ENCODE measurements around the gene SPATA6L.

Gene SPATA6L

GRCh38 chr9:4666042-4666699 is at the start of gene SPATA6L:
Gene SPATA6L, minus strand, starts transcription at chr9:4666480. Its CDS starts 230 bp downstream, at chr9:4666250.
- DNase-seq (ENCODE audit: low read depth), result peak; percentile 70
- Histone ChIP-seq H3K27me3 (replicated peaks; ENCODE audit: control insufficient read depth, insufficient read depth, low read length) (no peaks in the 10 kb centered on the region), H3K4me1 (ENCODE audit: control insufficient read depth, insufficient read depth, low read length) (peaks cover 39% of the 10 kb centered on the region), H3K9ac (ENCODE audit: low read length) (peak within 1 kb of the TSS; percentile 67), H3K36me3 (ENCODE audit: control insufficient read depth, insufficient read depth, low read length, severe bottlenecking) (no peaks in the 10 kb centered on the region), H3K9me3 (ENCODE audit: control insufficient read depth, low read length) (no peaks in the 10 kb centered on the region), H3K4me3 (ENCODE audit: low read length) (peak within 1 kb of the TSS; percentile 80)

- Histone ChIP-seq H3K27me3 (replicated peaks; ENCODE audit: control insufficient read depth, insufficient read depth, low read length) (no peaks in the 10 kb centered on the region), H3K9me3 (ENCODE audit: control insufficient read depth, low read length) (no peaks in the 10 kb centered on the region), H3K9ac (ENCODE audit: low read length) (no peak overlapping the region), H3K4me1 (ENCODE audit: control insufficient read depth, insufficient read depth, low read length) (peaks cover 8% of the 10 kb centered on the region), H3K36me3 (ENCODE audit: control insufficient read depth, insufficient read depth, low read length, severe bottlenecking) (peaks cover 75% of the 10 kb centered on the region), H3K4me3 (ENCODE audit: low read length) (no peak overlapping the region)
- DNase-seq (ENCODE audit: low read depth), result no peak
Observed at GRCh38 chr9:4714266-4715016, 48.2 kb upstream of the SPATA6L start.

GRCh38 chr9:4713849-4714248 is 47.6 kb upstream of the SPATA6L start:
- Histone ChIP-seq H3K9ac (ENCODE audit: low read length) (no peak overlapping the region), H3K27me3 (replicated peaks; ENCODE audit: control insufficient read depth, insufficient read depth, low read length) (no peaks in the 10 kb centered on the region), H3K9me3 (ENCODE audit: control insufficient read depth, low read length) (no peaks in the 10 kb centered on the region), H3K4me1 (ENCODE audit: control insufficient read depth, insufficient read depth, low read length) (peaks cover 8% of the 10 kb centered on the region), H3K36me3 (ENCODE audit: control insufficient read depth, insufficient read depth, low read length, severe bottlenecking) (peaks cover 77% of the 10 kb centered on the region), H3K4me3 (ENCODE audit: low read length) (no peak overlapping the region)
- DNase-seq (ENCODE audit: low read depth), result no peak

GRCh38 chr9:4709380-4709779 is 43.1 kb upstream of the SPATA6L start:
- peaks cover 79% of the 10 kb centered on the region for H3K36me3 ChIP-seq (ENCODE audit: control insufficient read depth, insufficient read depth, low read length, severe bottlenecking)
- no peak overlapping the region for H3K9ac ChIP-seq (ENCODE audit: low read length)
- no peak overlapping the region for H3K4me3 ChIP-seq (ENCODE audit: low read length)
- no peaks in the 10 kb centered on the region for H3K4me1 ChIP-seq (ENCODE audit: control insufficient read depth, insufficient read depth, low read length)
- DNase-seq (ENCODE audit: low read depth), result no peak
- H3K27me3 ChIP-seq (replicated peaks; ENCODE audit: control insufficient read depth, insufficient read depth, low read length), result no peaks in the 10 kb centered on the region
- H3K9me3 ChIP-seq (ENCODE audit: control insufficient read depth, low read length), result no peaks in the 10 kb centered on the region

GRCh38 chr9:4706971-4707622 is 40.8 kb upstream of the SPATA6L start:
- H3K27me3 ChIP-seq (replicated peaks; ENCODE audit: control insufficient read depth, insufficient read depth, low read length), result no peaks in the 10 kb centered on the region
- no peaks in the 10 kb centered on the region for H3K9me3 ChIP-seq (ENCODE audit: control insufficient read depth, low read length)
- DNase-seq (ENCODE audit: low read depth), result no peak
- H3K9ac ChIP-seq (ENCODE audit: low read length), result no peak overlapping the region
- H3K36me3 ChIP-seq (ENCODE audit: control insufficient read depth, insufficient read depth, low read length, severe bottlenecking), result peaks cover 86% of the 10 kb centered on the region
- H3K4me3 ChIP-seq (ENCODE audit: low read length), result no peak overlapping the region
- no peaks in the 10 kb centered on the region for H3K4me1 ChIP-seq (ENCODE audit: control insufficient read depth, insufficient read depth, low read length)

GRCh38 chr9:4706021-4706420 is 39.7 kb upstream of the SPATA6L start:
- Histone ChIP-seq H3K4me1 (ENCODE audit: control insufficient read depth, insufficient read depth, low read length) (no peaks in the 10 kb centered on the region), H3K4me3 (ENCODE audit: low read length) (no peak overlapping the region), H3K9ac (ENCODE audit: low read length) (no peak overlapping the region), H3K36me3 (ENCODE audit: control insufficient read depth, insufficient read depth, low read length, severe bottlenecking) (peaks cover 86% of the 10 kb centered on the region), H3K9me3 (ENCODE audit: control insufficient read depth, low read length) (no peaks in the 10 kb centered on the region), H3K27me3 (replicated peaks; ENCODE audit: control insufficient read depth, insufficient read depth, low read length) (no peaks in the 10 kb centered on the region)
- no peak for DNase-seq (ENCODE audit: low read depth)

- H3K4me3 ChIP-seq (ENCODE audit: low read length), result no peak overlapping the region
- peaks cover 85% of the 10 kb centered on the region for H3K36me3 ChIP-seq (ENCODE audit: control insufficient read depth, insufficient read depth, low read length, severe bottlenecking)
- H3K9me3 ChIP-seq (ENCODE audit: control insufficient read depth, low read length), result no peaks in the 10 kb centered on the region
Observed at GRCh38 chr9:4704129-4704528, 37.8 kb upstream of the SPATA6L start.

GRCh38 chr9:4701526-4701925 is 35.2 kb upstream of the SPATA6L start:
- H3K36me3 ChIP-seq (ENCODE audit: control insufficient read depth, insufficient read depth, low read length, severe bottlenecking), result peaks cover 89% of the 10 kb centered on the region
- no peak overlapping the region for H3K9ac ChIP-seq (ENCODE audit: low read length)
- H3K27me3 ChIP-seq (replicated peaks; ENCODE audit: control insufficient read depth, insufficient read depth, low read length), result no peaks in the 10 kb centered on the region
- H3K9me3 ChIP-seq (ENCODE audit: control insufficient read depth, low read length), result no peaks in the 10 kb centered on the region
- DNase-seq (ENCODE audit: low read depth), result no peak
- no peak overlapping the region for H3K4me3 ChIP-seq (ENCODE audit: low read length)
- H3K4me1 ChIP-seq (ENCODE audit: control insufficient read depth, insufficient read depth, low read length), result peaks cover 3% of the 10 kb centered on the region

More at GRCh38 chr9:4704129-4704528, 37.8 kb upstream of the SPATA6L start:
- no peaks in the 10 kb centered on the region for H3K27me3 ChIP-seq (replicated peaks; ENCODE audit: control insufficient read depth, insufficient read depth, low read length)
- H3K9ac ChIP-seq (ENCODE audit: low read length), result no peak overlapping the region
- H3K4me1 ChIP-seq (ENCODE audit: control insufficient read depth, insufficient read depth, low read length), result peaks cover 3% of the 10 kb centered on the region
- DNase-seq (ENCODE audit: low read depth), result no peak

GRCh38 chr9:4700932-4701331 is 34.7 kb upstream of the SPATA6L start:
- no peaks in the 10 kb centered on the region for H3K9me3 ChIP-seq (ENCODE audit: control insufficient read depth, low read length)
- no peak overlapping the region for H3K4me3 ChIP-seq (ENCODE audit: low read length)
- H3K27me3 ChIP-seq (replicated peaks; ENCODE audit: control insufficient read depth, insufficient read depth, low read length), result no peaks in the 10 kb centered on the region
- H3K9ac ChIP-seq (ENCODE audit: low read length), result no peak overlapping the region
- H3K36me3 ChIP-seq (ENCODE audit: control insufficient read depth, insufficient read depth, low read length, severe bottlenecking), result peaks cover 84% of the 10 kb centered on the region
- DNase-seq (ENCODE audit: low read depth), result no peak
- H3K4me1 ChIP-seq (ENCODE audit: control insufficient read depth, insufficient read depth, low read length), result peaks cover 7% of the 10 kb centered on the region

- peak; percentile 18 for DNase-seq (ENCODE audit: low read depth)
- Histone ChIP-seq H3K36me3 (ENCODE audit: control insufficient read depth, insufficient read depth, low read length, severe bottlenecking) (peaks cover 77% of the 10 kb centered on the region), H3K4me1 (ENCODE audit: control insufficient read depth, insufficient read depth, low read length) (peaks cover 8% of the 10 kb centered on the region)
Observed at GRCh38 chr9:4700091-4700490, 33.8 kb upstream of the SPATA6L start.

GRCh38 chr9:4691795-4692194 is 25.5 kb upstream of the SPATA6L start:
- Histone ChIP-seq H3K9me3 (ENCODE audit: control insufficient read depth, low read length) (no peaks in the 10 kb centered on the region), H3K9ac (ENCODE audit: low read length) (no peak overlapping the region), H3K36me3 (ENCODE audit: control insufficient read depth, insufficient read depth, low read length, severe bottlenecking) (peaks cover 35% of the 10 kb centered on the region), H3K4me3 (ENCODE audit: low read length) (no peak overlapping the region), H3K4me1 (ENCODE audit: control insufficient read depth, insufficient read depth, low read length) (peaks cover 45% of the 10 kb centered on the region), H3K27me3 (replicated peaks; ENCODE audit: control insufficient read depth, insufficient read depth, low read length) (no peaks in the 10 kb centered on the region)
- DNase-seq (ENCODE audit: low read depth), result peak; percentile 44

More at GRCh38 chr9:4700091-4700490, 33.8 kb upstream of the SPATA6L start:
- Histone ChIP-seq H3K9ac (ENCODE audit: low read length) (no peak overlapping the region), H3K4me3 (ENCODE audit: low read length) (no peak overlapping the region), H3K9me3 (ENCODE audit: control insufficient read depth, low read length) (no peaks in the 10 kb centered on the region), H3K27me3 (replicated peaks; ENCODE audit: control insufficient read depth, insufficient read depth, low read length) (no peaks in the 10 kb centered on the region)
